GM21447 (cell line): ENCODE measurements around the gene POU2AF1.

Experiments used
- ATAC-seq: cut with Tn5 transposase; IDR thresholded peaks from one replicate; pipeline ENCODE4 v1.9.1; 2021; ENCODE audit not compliant: unreplicated experiment

The POU2AF1 gene

DNA sequence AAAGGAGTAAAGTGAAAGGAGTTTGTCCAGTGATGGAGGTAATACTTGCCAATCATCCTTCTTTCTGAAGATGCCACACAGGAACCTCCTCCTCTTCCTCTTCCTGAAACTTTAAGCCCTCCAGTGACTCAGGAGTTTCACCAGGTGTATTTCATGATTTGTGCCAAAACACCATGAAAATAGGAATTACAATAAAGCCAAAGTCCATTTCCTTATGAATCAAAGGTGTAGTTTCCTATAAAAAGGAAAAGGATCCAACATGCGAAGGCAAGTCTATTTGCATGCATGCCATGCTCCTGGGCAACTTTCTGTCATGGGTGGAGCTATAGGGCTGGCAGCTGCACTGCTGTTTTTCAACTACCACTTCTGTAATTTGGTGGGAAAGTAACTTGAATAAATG is 9.8 kb upstream of the POU2AF1 start:
- no peak for ATAC-seq

DNA sequence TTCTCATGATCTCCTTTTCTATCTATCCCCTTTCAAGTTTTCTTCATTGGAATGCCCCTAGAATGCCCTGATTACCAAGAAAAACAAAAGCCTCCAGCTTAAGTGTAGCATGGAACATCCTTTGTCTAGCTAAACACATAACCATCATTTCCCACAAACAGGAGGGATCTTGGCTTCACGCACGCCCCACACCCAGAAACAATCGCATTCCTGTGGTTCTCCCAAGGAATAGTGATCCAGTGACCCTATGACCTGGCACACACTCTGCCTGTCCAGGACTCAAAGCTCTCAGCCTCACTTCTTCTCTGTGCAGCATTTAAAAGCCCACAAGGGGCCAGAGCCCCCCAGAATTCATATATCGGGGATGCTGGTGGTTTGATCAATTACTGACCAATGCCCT is 9.3 kb upstream of the POU2AF1 start:
- no peak for ATAC-seq

GRCh38 chr11:111387363-111387762 is 8.3 kb upstream of the POU2AF1 start:
- no peak for ATAC-seq

- no peak for ATAC-seq
These were observed 7.6 kb upstream of the POU2AF1 start for GRCh38 chr11:111386611-111387150.

- ATAC-seq, result no peak
These were observed 5.4 kb upstream of the POU2AF1 start for GRCh38 chr11:111384494-111384893.

GRCh38 chr11:111382451-111382850 is 3.4 kb upstream of the POU2AF1 start:
- ATAC-seq, result no peak

DNA sequence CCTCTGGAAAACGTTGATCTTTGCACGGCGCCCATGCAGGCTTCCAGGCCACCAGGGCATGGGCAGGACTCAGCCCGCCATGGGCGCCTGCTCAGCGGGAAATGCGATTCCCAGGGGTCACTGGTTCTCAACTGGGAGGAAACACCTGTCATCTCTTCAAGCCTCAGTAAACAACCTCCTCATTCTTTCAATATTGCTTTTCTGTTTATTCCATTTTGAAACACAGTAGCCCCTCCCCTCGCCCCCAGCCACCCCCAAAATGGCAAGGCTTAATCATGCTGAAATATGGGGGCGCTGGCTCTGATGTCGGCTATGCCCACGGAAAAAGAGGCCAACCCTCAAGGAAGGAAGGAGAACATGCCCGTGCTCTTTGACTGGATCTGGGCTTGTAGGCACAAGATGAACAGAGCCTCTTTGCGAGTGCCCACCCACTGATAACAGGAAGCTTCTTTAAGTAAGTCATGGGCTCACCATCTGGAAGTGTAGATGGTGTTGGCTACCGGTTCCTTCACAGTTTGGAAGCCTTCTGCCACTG is 594 bp upstream of the POU2AF1 start:
- peak; percentile 44 for ATAC-seq

DNA sequence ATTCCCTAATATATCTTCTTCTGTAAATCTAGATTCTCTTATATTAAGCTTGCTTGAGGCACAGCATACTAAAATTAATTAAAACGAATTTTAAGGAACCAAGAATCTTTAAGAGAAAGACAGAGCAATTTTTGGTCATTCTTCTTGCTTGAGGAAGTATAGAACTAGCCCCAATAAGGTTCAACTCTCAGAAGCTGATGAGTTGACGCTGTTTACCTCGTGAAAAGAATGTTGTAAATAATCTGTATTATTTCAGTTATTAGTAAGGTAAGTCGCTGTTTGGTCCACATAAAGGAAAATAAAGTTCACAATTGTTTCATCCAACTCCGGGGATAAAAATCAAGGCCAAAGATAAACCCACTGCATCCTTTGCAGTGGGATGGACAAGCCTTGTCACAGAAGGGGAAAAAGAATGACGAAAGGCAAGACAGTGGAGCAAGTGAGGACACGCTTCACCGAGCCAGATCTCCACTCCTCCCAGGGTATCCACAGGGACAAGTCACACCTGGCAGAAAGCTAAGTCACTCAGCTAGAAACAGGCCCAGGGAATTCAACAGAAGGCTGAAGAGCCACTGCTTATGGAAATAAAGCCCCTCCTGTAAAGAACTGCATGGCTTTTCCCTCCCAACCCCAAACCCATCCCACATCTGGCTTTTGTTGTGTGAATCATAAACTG is 752 bp downstream of the POU2AF1 start:
- peak; percentile 19 for ATAC-seq

GRCh38 chr11:111376181-111376871 is 2.7 kb downstream of the POU2AF1 start:
- ATAC-seq, result no peak

DNA sequence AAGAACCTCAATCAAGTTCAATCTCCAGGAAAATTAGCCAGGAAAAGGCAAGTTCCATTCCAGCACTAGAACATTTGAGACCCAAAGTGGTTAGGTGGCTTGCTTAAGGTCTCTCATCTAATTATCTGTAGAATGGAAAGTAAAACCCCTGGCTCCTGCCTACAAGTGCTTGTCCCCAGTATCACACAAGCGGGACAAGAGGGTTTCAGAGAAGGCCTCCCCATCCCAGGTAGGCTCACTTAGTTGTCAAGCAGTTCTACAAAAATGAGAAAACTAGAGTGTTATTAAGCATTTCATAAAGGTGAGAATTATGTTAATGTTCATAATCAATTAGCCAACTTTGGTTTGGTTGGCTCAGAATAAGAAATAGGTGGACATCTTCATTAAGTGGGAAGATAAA is 5.5 kb downstream of the POU2AF1 start:
- no peak for ATAC-seq

DNA sequence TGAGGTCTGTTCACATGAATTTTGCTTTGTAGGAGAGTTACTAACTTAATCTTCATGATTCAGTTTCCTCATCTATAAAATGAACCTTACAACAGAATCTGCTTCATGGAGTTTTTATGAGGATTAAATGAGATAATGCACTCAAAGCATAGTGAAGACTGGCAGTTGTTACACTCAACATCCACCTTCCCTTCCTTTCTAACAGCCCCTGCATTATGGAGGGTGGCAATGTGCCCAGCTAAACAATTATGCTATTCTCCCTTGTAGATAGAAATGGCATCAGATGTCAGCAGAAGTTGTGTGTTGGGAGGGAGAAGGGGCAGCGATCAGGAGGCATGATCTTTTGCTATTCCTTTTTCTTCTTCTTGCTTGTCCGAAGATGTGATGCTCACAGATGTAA is 6.5 kb downstream of the POU2AF1 start:
- ATAC-seq, result no peak

DNA sequence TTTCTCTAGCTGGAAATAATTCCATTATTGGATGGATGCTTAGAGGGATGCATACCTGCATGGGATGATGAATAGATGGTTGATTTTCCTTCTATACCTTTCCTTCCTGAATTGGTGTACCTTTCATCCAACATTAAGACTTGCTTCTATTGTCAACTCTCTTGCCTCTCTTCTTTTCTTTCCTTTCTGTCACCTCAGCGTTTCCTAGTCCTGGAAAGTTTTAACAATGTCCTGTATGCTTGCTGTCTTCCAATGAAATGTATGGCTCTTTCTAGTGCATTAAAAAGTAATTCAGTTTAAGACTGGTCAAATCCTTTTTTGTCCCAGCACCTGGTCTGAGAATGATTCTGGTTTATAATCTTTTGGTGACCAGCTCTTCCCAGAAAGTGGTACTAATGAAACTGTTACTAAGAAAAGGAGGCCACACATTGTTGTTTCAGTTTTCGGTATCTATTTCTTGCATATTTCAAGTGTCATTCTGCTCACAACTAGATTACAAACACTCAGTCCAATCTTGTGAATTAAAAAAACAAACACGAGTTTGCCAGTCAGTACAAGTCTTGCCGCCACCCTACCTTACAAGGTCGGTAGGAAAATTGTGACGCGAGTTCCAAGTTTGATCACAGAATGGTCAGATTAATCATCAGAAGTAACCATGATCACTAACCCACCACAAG is 8.0 kb downstream of the POU2AF1 start:
- peak; percentile 41 for ATAC-seq

GRCh38 chr11:111370270-111370901 is 8.7 kb downstream of the POU2AF1 start:
- no peak for ATAC-seq

- ATAC-seq, result no peak
These were observed 10.9 kb downstream of the POU2AF1 start for GRCh38 chr11:111368285-111368560.

DNA sequence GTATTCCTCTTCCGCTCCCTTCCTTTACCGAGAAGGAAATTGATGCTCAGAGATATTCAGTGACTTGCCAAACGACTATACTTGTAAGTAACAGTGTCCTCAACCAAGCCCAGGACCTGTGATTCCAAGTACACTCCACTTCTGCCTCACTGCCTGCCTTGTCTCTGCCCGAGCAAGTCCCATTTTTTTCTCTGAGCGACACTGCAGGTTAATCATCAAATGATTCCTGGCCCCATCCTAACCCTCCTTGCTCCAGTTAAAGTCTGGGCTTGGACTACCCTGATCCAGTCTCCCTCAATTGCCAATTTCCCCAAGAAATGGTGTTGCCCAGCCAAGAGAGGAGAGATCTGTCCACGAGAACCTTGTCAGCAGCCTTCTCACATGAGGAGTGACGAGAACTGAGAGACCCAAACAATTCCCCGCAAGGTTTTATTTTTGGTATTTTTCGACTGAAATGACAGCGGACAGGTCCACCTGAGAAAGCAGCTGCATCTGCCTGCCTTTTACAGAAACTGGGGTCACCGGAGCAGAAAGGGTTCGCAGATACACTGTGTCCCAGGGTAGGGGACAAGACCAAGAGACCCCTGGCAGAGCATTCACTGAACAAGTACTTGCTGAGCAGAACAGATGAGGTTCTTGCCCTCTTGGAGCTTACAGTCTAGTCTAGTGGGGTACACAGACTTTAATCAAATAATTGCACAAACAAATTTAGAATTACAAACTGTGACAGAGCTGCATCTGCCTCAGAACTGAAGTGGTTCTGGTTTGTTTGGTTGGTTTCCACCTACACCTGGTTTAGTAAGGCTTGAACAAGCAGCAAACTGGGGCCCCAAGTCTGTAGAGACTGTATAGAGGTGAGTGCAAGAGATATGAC is 11.4 kb downstream of the POU2AF1 start:
- ATAC-seq, result peak; percentile 48

DNA sequence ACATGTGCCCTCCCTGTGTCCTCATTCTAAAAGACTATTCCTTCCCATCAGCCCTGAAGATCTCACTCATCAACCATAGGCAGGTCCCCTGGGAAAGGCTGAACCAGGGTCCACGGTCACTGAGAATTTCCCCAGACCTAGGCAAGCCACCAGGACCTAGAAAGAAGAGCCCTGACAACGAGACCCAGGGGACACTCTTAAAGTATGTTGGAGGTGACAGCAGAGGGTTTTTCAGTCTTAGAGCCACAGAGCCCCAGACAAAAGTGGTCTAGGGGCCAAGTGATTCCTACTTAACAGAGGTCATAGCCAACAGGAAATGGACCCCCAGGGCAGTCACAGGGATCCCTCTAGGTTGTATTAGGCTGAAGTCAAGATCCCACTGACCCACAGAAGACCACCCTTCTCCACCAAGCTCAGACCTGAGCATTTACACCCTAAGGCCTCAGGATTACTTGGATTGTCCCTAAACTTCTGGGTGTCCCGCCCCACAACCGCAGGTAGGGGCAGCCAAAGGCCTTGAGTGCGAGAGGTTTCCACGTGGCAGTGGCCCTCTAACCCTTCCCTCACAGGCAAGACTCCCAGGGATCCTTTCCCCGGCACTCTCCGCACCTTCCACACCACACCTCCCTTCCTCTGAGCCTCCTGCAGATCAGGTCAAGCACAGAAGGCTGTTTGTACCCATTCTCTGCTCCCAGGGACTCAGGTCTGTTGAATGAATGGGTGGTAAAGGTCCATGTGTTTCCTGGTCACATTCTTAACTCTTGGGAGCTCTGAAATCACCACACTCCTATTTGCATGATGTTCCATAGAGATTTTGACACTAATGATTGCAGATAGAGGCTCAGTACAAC is 12.3 kb downstream of the POU2AF1 start:
- ATAC-seq, result no peak

- no peak for ATAC-seq
These were observed 13.1 kb downstream of the POU2AF1 start for GRCh38 chr11:111365722-111366559.

- no peak for ATAC-seq
These were observed 14.6 kb downstream of the POU2AF1 start for GRCh38 chr11:111364503-111364902.

DNA sequence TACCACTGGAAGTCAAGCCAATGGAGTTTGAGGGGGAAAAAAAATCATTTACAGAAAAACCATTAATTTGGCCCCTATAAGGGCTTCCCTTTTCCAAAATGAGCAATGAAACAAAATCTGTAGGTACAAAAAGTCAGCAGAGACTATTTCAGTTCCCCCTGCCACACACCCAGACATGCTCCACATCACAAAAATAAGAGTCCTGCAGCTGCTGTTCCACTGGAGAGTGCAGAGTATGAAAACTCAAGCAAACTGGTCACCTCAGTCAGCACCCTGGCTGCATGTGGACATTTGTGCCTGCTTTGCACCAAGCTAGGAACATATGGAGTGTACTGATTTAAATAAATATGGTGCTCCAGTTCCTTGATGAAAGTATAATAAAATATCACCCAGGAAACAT is 15.1 kb downstream of the POU2AF1 start:
- ATAC-seq, result no peak
